A549 (cell line): Measurements from ENCODE around the gene CARD10. TPM values are rescaled to one million over a fixed set of nuclear protein-coding genes. Genes with fewer than 3 reads are reported as not detected.

Source experiments
- ATAC-seq, 2 experiments: fragments of 200-7000 bp in 1 of 2; fragments of >200 bp in 1 of 2; cut with Nextera tagmentation in 1 of 2; cut with Tn5 transposase in 1 of 2; 3 replicates each; pipeline versions ENCODE4 v1.8.0 to v1.9.1; 2018 to 2020; ENCODE audit warnings: mild to moderate bottlenecking in 1 of 2, moderate library complexity in 1 of 2
- CTCF ChIA-PET: fragments of 300-600 bp; sonication (Branson Sonifier 250); formaldehyde crosslinking; extraction: SDS; loops from one replicate; lab custom pipeline; 2021; ENCODE audit warnings: antibody characterized with exemption, inconsistent platforms; lab: Yijun Ruan, JAX
- POLR2A ChIA-PET: fragments of 350-600 bp; formaldehyde crosslinking; extraction: SDS; loops from one replicate; lab custom pipeline; 2021; ENCODE audit warnings: antibody characterized with exemption, inconsistent platforms; lab: Yijun Ruan, JAX
- DNase-seq, 2 experiments: peaks; one replicate each; pipeline versions ENCODE4 v3.0.0 to v3.0.0-alpha.2; 2011 to 2016; ENCODE audit warnings: low read depth in 1 of 2, low spot score in 1 of 2
- FAIRE-seq: peaks from 2 replicates; lab custom pipeline; 2011; peaks lifted over from hg19 to GRCh38; lab: Jason Lieb, UNC
- H3K27ac ChIP-seq, 2 experiments: fragments of >200 bp; sonication (Bioruptor Twin); formaldehyde crosslinking; 3 replicates each; pipeline ENCODE4 v1.5.1; 2016 to 2017
- H3K4me1 ChIP-seq: fragments of >200 bp; sonication (Bioruptor Twin); formaldehyde crosslinking; 3 replicates; pipeline ENCODE4 v1.6.1; 2016
- H3K4me2 ChIP-seq: fragments of >200 bp; sonication (Bioruptor Twin); formaldehyde crosslinking; 3 replicates; pipeline ENCODE4 v1.6.1; 2016
- H3K4me3 ChIP-seq: fragments of >200 bp; sonication (Bioruptor Twin); formaldehyde crosslinking; 3 replicates; pipeline ENCODE4 v1.5.1; 2016
- H3K9me3 ChIP-seq: fragments of >200 bp; sonication (Bioruptor Twin); formaldehyde crosslinking; 3 replicates; pipeline ENCODE4 v1.6.1; 2016
- CBX2 ChIP-seq: fragments of 200-600 bp; sonication (generic); IDR thresholded peaks from 2 replicates; pipeline ENCODE4 v1.6.1; 2016; ENCODE audit warnings: low read depth, mild to moderate bottlenecking, borderline replicate concordance
- CEBPB ChIP-seq, 2 experiments: fragments of >200 bp in 1 of 2; sonication (Bioruptor Twin) in 1 of 2; formaldehyde crosslinking in 1 of 2; IDR thresholded peaks; 2 replicates each; pipeline ENCODE4 v1.6.1; 2012 to 2016
- E2F6 ChIP-seq: IDR thresholded peaks from 2 replicates; pipeline ENCODE4 v1.6.1; 2012; ENCODE audit warnings: low read depth, borderline replicate concordance
- EHMT2 ChIP-seq: fragments of 200-600 bp; sonication (generic); IDR thresholded peaks from 2 replicates; pipeline ENCODE4 v1.6.1; 2016; ENCODE audit warnings: antibody characterized with exemption, low read depth, mild to moderate bottlenecking, moderate library complexity
- FOXS1 ChIP-seq: fragments of 250-450 bp; sonication (Bioruptor Pico); IDR thresholded peaks from 2 replicates; pipeline ENCODE4 v1.5.0; 2020; ENCODE audit warnings: mild to moderate bottlenecking, moderate library complexity
- GATA3 ChIP-seq: IDR thresholded peaks from 2 replicates; pipeline ENCODE4 v1.6.1; 2012; ENCODE audit warnings: borderline replicate concordance
- HDAC2 ChIP-seq: fragments of 200-600 bp; sonication (generic); IDR thresholded peaks from 2 replicates; pipeline ENCODE4 v1.6.1; 2016
- HOXA7 ChIP-seq: fragments of 250-450 bp; sonication (Bioruptor Pico); IDR thresholded peaks from 2 replicates; pipeline ENCODE4 v1.5.0; 2020; ENCODE audit warnings: mild to moderate bottlenecking, moderate library complexity
- HOXB5 ChIP-seq: fragments of 250-450 bp; sonication (Bioruptor Pico); IDR thresholded peaks from 2 replicates; pipeline ENCODE4 v1.5.0; 2020; ENCODE audit warnings: mild to moderate bottlenecking, moderate library complexity
- JUN ChIP-seq, 2 experiments: fragments of >200 bp; sonication (Bioruptor Twin); formaldehyde crosslinking; IDR thresholded peaks; 2 replicates in 1 of 2; 3 replicates in 1 of 2; pipeline ENCODE4 v1.6.1; 2016 to 2017
- KDM1A ChIP-seq: fragments of 200-600 bp; sonication (generic); IDR thresholded peaks from 2 replicates; pipeline ENCODE4 v1.6.1; 2016; ENCODE audit warnings: low read depth, mild to moderate bottlenecking
- MAZ ChIP-seq: fragments of 150-350 bp; IDR thresholded peaks from 2 replicates; pipeline ENCODE4 v1.6.1; 2014; ENCODE audit warnings: antibody characterized with exemption, low read depth, low read length, borderline replicate concordance
- PHF8 ChIP-seq: fragments of 200-600 bp; sonication (generic); IDR thresholded peaks from 2 replicates; pipeline ENCODE4 v1.6.1; 2016; ENCODE audit warnings: low read depth, mild to moderate bottlenecking, antibody characterized with exemption, moderate library complexity, borderline replicate concordance
- POLR2A ChIP-seq: IDR thresholded peaks from 2 replicates; pipeline ENCODE4 v1.6.1; 2012; ENCODE audit warnings: mild to moderate bottlenecking, low read length
- POLR2AphosphoS2 ChIP-seq: conservative IDR thresholded peaks from 2 replicates; pipeline ENCODE4 v1.6.1; 2012; ENCODE audit warnings: low read length, improper control_type of control experiment, inconsistent platforms
- RCOR1 ChIP-seq: fragments of 150-350 bp; IDR thresholded peaks from 2 replicates; pipeline ENCODE4 v1.6.1; 2014; ENCODE audit warnings: antibody characterized with exemption, low read length, low read depth
- RNF2 ChIP-seq: fragments of 200-600 bp; sonication (generic); IDR thresholded peaks from 2 replicates; pipeline ENCODE4 v1.6.1; 2016; ENCODE audit warnings: low read depth, mild to moderate bottlenecking, antibody characterized with exemption, moderate library complexity, borderline replicate concordance
- ZNF302 ChIP-seq: fragments of 250-450 bp; sonication (Bioruptor Pico); IDR thresholded peaks from 2 replicates; pipeline ENCODE4 v1.9.0; 2021; ENCODE audit warnings: inconsistent platforms, mild to moderate bottlenecking, moderate library complexity
- WGBS: methylation state at CpG from one replicate; pipeline ENCODE4 v1.1.6; 2017; ENCODE audit errors: missing lambda C conversion rate; 5-methylcytosine and 5-hydroxymethylcytosine counted together
- polyA plus RNA-seq, 4 experiments: library from polyadenylated mRNA; depleted of rRNA in 3 of 4; stranded (reverse); fragments of >200 nt; fragmentation: RNase III in 1 of 4; extraction: RNeasy Plus Mini Kit Qiagen cat#74134 plus additional on column Dnase treatment in 1 of 4; gene quantifications; 2 replicates in 3 of 4; 3 replicates in 1 of 4; pipeline ENCODE4 v1.2.3, GENCODE V29; 2011 to 2017
- TF ChIP-seq, protein P1 (sequence below): IDR thresholded peaks from 2 replicates; pipeline ENCODE4 v1.6.1; 2012
- TF ChIP-seq, protein P2 (sequence below): fragments of >200 bp; sonication (Bioruptor Twin); formaldehyde crosslinking; IDR thresholded peaks from 3 replicates; pipeline ENCODE4 v1.6.1; 2016
- TF ChIP-seq, protein P3 (sequence below): IDR thresholded peaks from 2 replicates; pipeline ENCODE4 v1.6.1; 2012

CARD10 gene
- polyA plus RNA-seq, 2 of the 4 experiments (the other 2 are of a cell fraction): 8.3 to 15.3 TPM

GRCh38 chr22:37559901-37560607, 40.8 kb upstream of the CARD10 start, which contains the start of gene CDC42EP1:
Gene CDC42EP1 (plus strand): TSS chr22:37560480. CDS start chr22:37566350, 5,870 bp downstream.
- no peak for FAIRE-seq

DNA sequence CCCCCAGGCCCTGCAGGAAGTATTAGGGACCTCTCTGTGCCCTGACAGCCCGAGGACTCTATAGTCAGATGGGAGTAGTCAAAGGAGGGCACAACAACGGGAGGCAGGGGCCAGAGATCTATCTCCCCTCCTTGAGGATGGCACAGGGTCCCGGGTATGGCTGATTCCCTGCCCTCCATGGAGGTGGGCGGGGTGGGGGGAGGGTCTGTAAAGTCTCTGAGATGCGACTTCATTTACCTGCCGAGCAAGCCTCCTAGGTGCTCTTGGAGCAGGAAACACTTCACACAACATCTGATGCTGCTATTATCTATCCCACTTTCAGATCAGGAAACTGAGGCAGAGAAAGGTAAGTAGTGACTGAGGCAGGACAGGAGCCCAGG, 40.3 kb upstream of the CARD10 start:
- H3K4me1 ChIP-seq: peaks cover 54% of the 10 kb centered on the region
- no peaks in the 10 kb centered on the region for H3K9me3 ChIP-seq
- DNase-seq: no peak
- no peak for ATAC-seq
- WGBS: 81% methylated on average over 4 of the region's 6 CpGs
- FAIRE-seq: no peak
- ChIA-PET CTCF (interaction anchor here (5.4 to 18.5 kb wide), 3 partner anchors 8 to 20 kb away, joined by 38 to 771 read pairs (median 187); partner anchors contain the start of gene LGALS2), POLR2A (interaction anchor here (0.5 to 1.5 kb wide), 5 partner anchors 10 to 178 kb away, joined by 4 to 8 read pairs (median 4); no protein-coding TSS in a partner anchor)
- peak overlapping the region; percentile 98 for H3K4me3 ChIP-seq
- H3K27ac ChIP-seq: peak overlapping the region; percentile 100
- H3K4me2 ChIP-seq: peak overlapping the region; percentile 98
- no peak for TF ChIP-seq PHF8
- no peak for TF ChIP-seq KDM1A
- no peak for TF ChIP-seq HOXA7 (CRISPR knock-in tag)
- TF ChIP-seq CBX2: no peak
- TF ChIP-seq RCOR1: no peak
- TF ChIP-seq, protein P1, sequence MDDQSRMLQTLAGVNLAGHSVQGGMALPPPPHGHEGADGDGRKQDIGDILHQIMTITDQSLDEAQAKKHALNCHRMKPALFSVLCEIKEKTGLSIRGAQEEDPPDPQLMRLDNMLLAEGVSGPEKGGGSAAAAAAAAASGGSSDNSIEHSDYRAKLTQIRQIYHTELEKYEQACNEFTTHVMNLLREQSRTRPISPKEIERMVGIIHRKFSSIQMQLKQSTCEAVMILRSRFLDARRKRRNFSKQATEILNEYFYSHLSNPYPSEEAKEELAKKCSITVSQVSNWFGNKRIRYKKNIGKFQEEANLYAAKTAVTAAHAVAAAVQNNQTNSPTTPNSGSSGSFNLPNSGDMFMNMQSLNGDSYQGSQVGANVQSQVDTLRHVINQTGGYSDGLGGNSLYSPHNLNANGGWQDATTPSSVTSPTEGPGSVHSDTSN: no peak
- no peak for TF ChIP-seq CEBPB (IDR thresholded peaks at IDR 0.05)
- TF ChIP-seq, protein P2, sequence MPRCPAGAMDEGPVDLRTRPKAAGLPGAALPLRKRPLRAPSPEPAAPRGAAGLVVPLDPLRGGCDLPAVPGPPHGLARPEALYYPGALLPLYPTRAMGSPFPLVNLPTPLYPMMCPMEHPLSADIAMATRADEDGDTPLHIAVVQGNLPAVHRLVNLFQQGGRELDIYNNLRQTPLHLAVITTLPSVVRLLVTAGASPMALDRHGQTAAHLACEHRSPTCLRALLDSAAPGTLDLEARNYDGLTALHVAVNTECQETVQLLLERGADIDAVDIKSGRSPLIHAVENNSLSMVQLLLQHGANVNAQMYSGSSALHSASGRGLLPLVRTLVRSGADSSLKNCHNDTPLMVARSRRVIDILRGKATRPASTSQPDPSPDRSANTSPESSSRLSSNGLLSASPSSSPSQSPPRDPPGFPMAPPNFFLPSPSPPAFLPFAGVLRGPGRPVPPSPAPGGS: no peak
- TF ChIP-seq, all 56 proteins: peak for 0

More at GRCh38 chr22:37559901-37560607, 40.8 kb upstream of the CARD10 start, which contains the start of gene CDC42EP1:
- DNase-seq: peak in 1 of 2 experiments; percentile 64
- CTCF ChIA-PET: interaction anchor here (2.1 to 18.5 kb wide), 3 partner anchors 15 to 32 kb away, joined by 16 to 771 read pairs (median 187); partner anchors contain the start of gene LGALS2
- Histone ChIP-seq H3K9me3 (no peaks in the 10 kb centered on the region), H3K4me2 (peak within 1 kb of the TSS; percentile 98), H3K4me1 (peaks cover 60% of the 10 kb centered on the region), H3K4me3 (peak within 1 kb of the TSS; percentile 98), H3K27ac (peak within 1 kb of the TSS; percentile 100)
- ATAC-seq: peak; percentile 41 to 49
- TF ChIP-seq, protein P2: peak; percentile 50; the same call in 1 of the 3 replicates
- no peak for TF ChIP-seq RCOR1
- 0 out of 2 replicates have a peak, but pooled peaks have one; percentile 32 for TF ChIP-seq HOXB5
- TF ChIP-seq JUN (IDR thresholded peaks at IDR 0.05): peak in 1 of 2 experiments; percentile 78; a peak in 3 of 5 replicates
- 0 out of 2 replicates have a peak, but pooled peaks have one; percentile 24 for TF ChIP-seq E2F6
- no peak for TF ChIP-seq PHF8
- TF ChIP-seq, protein P3, sequence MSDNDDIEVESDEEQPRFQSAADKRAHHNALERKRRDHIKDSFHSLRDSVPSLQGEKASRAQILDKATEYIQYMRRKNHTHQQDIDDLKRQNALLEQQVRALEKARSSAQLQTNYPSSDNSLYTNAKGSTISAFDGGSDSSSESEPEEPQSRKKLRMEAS: peak; percentile 67
- peak; percentile 75 for TF ChIP-seq POLR2A
- 15% methylated on average over 19 of the region's 76 CpGs for WGBS
- POLR2A ChIA-PET: interaction anchor here (0.5 to 1.5 kb wide), 5 partner anchors 10 to 233 kb away, joined by 3 to 8 read pairs (median 4); no protein-coding TSS in a partner anchor

DNA sequence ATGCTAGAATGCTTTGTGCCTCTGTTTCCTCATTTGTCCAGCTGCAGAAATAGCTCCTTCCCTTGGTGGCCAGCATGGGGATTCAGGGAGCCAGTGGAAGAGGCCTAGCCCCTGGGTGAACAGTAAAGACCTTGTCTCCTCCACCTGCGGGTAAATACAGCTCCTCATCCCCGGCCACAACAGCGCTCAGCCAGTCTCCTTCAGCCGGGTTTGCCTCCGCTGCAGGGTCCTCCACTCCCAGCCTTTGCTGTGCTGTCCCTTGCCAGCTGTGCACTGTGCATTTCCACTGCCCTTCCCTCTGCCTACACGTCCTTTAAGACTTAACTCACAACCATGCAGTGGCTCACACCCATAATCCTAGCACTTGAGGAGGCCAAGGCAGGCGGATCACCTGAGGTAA, 39.6 kb upstream of the CARD10 start:
- CTCF ChIA-PET: interaction anchor here (0.7 to 18.5 kb wide), 3 partner anchors 9 to 86 kb away, joined by 3 to 771 read pairs (median 38); no protein-coding TSS in a partner anchor
- TF ChIP-seq GATA3 (no peak), E2F6 (no peak), KDM1A (no peak), ZNF302 (no peak), RNF2 (no peak), CEBPB (IDR thresholded peaks at IDR 0.05) (no peak), EHMT2 (no peak), HDAC2 (no peak), FOXS1 (CRISPR knock-in tag) (no peak), POLR2AphosphoS2 (no peak), MAZ (no peak)
- TF ChIP-seq, protein P2: no peak

More for the DNA sequence above, 39.6 kb upstream of the CARD10 start:
- FAIRE-seq: no peak
- ATAC-seq: no peak
- H3K9me3 ChIP-seq: no peaks in the 10 kb centered on the region
- POLR2A ChIA-PET: interaction anchor here (0.7 kb wide), 1 partner anchor 9 kb away, joined by 5 read pairs; no protein-coding TSS in a partner anchor
- 86% methylated on average over 7 of the region's 7 CpGs for WGBS
- H3K27ac ChIP-seq: peak overlapping the region in 1 of 2 experiments; percentile 100; a peak in 2 of 6 replicates
- DNase-seq: no peak
- H3K4me1 ChIP-seq: peaks cover 47% of the 10 kb centered on the region
- H3K4me2 ChIP-seq: no peak overlapping the region
- H3K4me3 ChIP-seq: no peak overlapping the region
